GM23338 (cell line): ENCODE results near the gene KCTD7. TPM values are rescaled to one million over a fixed set of nuclear protein-coding genes. Genes with fewer than 3 reads are reported as not detected.
"Not testable (repeated sequence)": the region's sequence is repeated elsewhere in the genome, so short reads cannot be mapped to it uniquely, and the experiment has no call there.

Experiments
- ATAC-seq: fragments of 200-7000 bp; cut with Tn5 transposase; 3 replicates; pipeline ENCODE4 v1.9.1; 2020
- DNase-seq: peaks from one replicate; pipeline ENCODE4 v3.0.0-alpha.2; 2015; ENCODE audit warnings: low spot score
- H2AFZ ChIP-seq: fragments of 200-600 bp; sonication (generic); 2 replicates; pipeline ENCODE4 v1.8.0; 2016; ENCODE audit warnings: antibody characterized with exemption, mild to moderate bottlenecking, moderate library complexity
- H3F3A ChIP-seq: fragments of 200-600 bp; sonication (generic); replicated peaks from 2 replicates; pipeline ENCODE4 v1.8.0; 2017; ENCODE audit warnings: antibody characterized with exemption, mixed run types, low read depth
- H3K27ac ChIP-seq: fragments of 200-600 bp; sonication (generic); 2 replicates; pipeline ENCODE4 v1.6.1; 2016; ENCODE audit warnings: low read depth
- H3K27me3 ChIP-seq: fragments of 200-600 bp; sonication (generic); 2 replicates; pipeline ENCODE4 v1.8.0; 2016; ENCODE audit warnings: mild to moderate bottlenecking, mixed run types, moderate library complexity; ENCODE audit not compliant: insufficient read depth
- H3K36me3 ChIP-seq: fragments of 200-600 bp; sonication (generic); 2 replicates; pipeline ENCODE4 v1.8.0; 2016; ENCODE audit warnings: mild to moderate bottlenecking; ENCODE audit not compliant: insufficient read depth
- H3K4me1 ChIP-seq: fragments of 200-600 bp; sonication (generic); 2 replicates; pipeline ENCODE4 v1.8.0; 2016; ENCODE audit warnings: mild to moderate bottlenecking, moderate library complexity; ENCODE audit not compliant: insufficient read depth
- H3K4me2 ChIP-seq: fragments of 200-600 bp; sonication (generic); 2 replicates; pipeline ENCODE4 v1.7.1; 2017; ENCODE audit warnings: mixed run types
- H3K4me3 ChIP-seq: fragments of 200-600 bp; sonication (generic); 2 replicates; pipeline ENCODE4 v1.6.1; 2016; ENCODE audit warnings: mixed run types
- H3K79me2 ChIP-seq: fragments of 200-600 bp; sonication (generic); replicated peaks from 2 replicates; pipeline ENCODE4 v1.8.0; 2017; ENCODE audit warnings: mild to moderate bottlenecking; ENCODE audit not compliant: insufficient read depth
- H3K9me2 ChIP-seq: fragments of 200-600 bp; sonication (generic); 2 replicates; pipeline ENCODE4 v1.8.0; 2017; ENCODE audit not compliant: insufficient read depth
- H4K20me1 ChIP-seq: fragments of 200-600 bp; sonication (generic); replicated peaks from 2 replicates; pipeline ENCODE4 v1.8.0; 2017; ENCODE audit warnings: mild to moderate bottlenecking; ENCODE audit not compliant: insufficient read depth
- H3K27ac Mint-ChIP-seq: 2 replicates; pipeline ENCODE4 v1.8.0; 2020; ENCODE audit warnings: inconsistent platforms, mild to moderate bottlenecking, moderate library complexity, mixed read lengths
- H3K27me3 Mint-ChIP-seq: 3 replicates; pipeline ENCODE4 v1.8.0; 2022; ENCODE audit warnings: low read depth, mild to moderate bottlenecking, moderate library complexity, mixed read lengths, inconsistent platforms; ENCODE audit not compliant: insufficient read depth, poor library complexity
- H3K36me3 Mint-ChIP-seq: 3 replicates; pipeline ENCODE4 v1.8.0; 2021; ENCODE audit warnings: low read depth, mild to moderate bottlenecking, inconsistent platforms, moderate library complexity, mixed read lengths
- H3K4me1 Mint-ChIP-seq: 3 replicates; pipeline ENCODE4 v1.8.0; 2020; ENCODE audit warnings: mild to moderate bottlenecking, inconsistent platforms, mixed read lengths
- H3K4me3 Mint-ChIP-seq: 3 replicates; pipeline ENCODE4 v1.8.0; 2021; ENCODE audit warnings: moderate library complexity, mild to moderate bottlenecking, inconsistent platforms, mixed read lengths
- H3K9me3 Mint-ChIP-seq: 3 replicates; pipeline ENCODE4 v1.8.0; 2020; ENCODE audit warnings: moderate library complexity, mild to moderate bottlenecking, inconsistent platforms, mixed read lengths
- CREB1 ChIP-seq: fragments of 250-450 bp; sonication (Bioruptor Pico); IDR thresholded peaks from 2 replicates; pipeline ENCODE4 v1.5.0; 2020; ENCODE audit warnings: low read depth, mild to moderate bottlenecking, moderate library complexity
- CTCF ChIP-seq, 2 experiments: fragments of 200-600 bp in 1 of 2; sonication (generic) in 1 of 2; conservative IDR thresholded peaks; 2 replicates each; pipeline versions ENCODE4 v1.5.1 to v1.6.1; 2016 to 2017; ENCODE audit warnings: antibody characterized with exemption in 2 of 2, low read depth in 2 of 2, mild to moderate bottlenecking in 2 of 2, moderate library complexity in 1 of 2
- ETS1 ChIP-seq: IDR thresholded peaks from 2 replicates; pipeline ENCODE4 v1.6.1; 2016; ENCODE audit warnings: antibody characterized with exemption
- EZH2 ChIP-seq: fragments of 200-600 bp; sonication (generic); IDR thresholded peaks from one replicate; pipeline ENCODE4 v1.8.0; 2017; ENCODE audit warnings: antibody characterized with exemption, mild to moderate bottlenecking, low read depth; ENCODE audit not compliant: unreplicated experiment
- NANOG ChIP-seq: IDR thresholded peaks from 2 replicates; pipeline ENCODE4 v1.6.1; 2016; ENCODE audit warnings: antibody characterized with exemption, borderline replicate concordance
- POLR2AphosphoS5 ChIP-seq: IDR thresholded peaks from 2 replicates; pipeline ENCODE4 v1.6.1; 2016; ENCODE audit warnings: antibody characterized with exemption, low read depth
- REST ChIP-seq: IDR thresholded peaks from one replicate; pipeline ENCODE4 v1.6.1; 2018; ENCODE audit warnings: antibody characterized with exemption; ENCODE audit not compliant: unreplicated experiment
- ZNF462 ChIP-seq: fragments of 250-450 bp; sonication (Bioruptor Pico); IDR thresholded peaks from 2 replicates; pipeline ENCODE4 v1.5.0; 2020; ENCODE audit warnings: mild to moderate bottlenecking, moderate library complexity
- polyA plus RNA-seq: library from polyadenylated mRNA; unstranded; fragments of >200 nt; fragmentation: Nextera tagmentation; extraction: Ambion mirVana; gene quantifications from 2 replicates; pipeline ENCODE4 v1.2.1, GENCODE V29; 2016
- total RNA-seq: library from RNA; depleted of rRNA; stranded (reverse); fragments of >200 nt; shearing (Covaris generic); gene quantifications from 2 replicates; pipeline ENCODE4 v1.2.3, GENCODE V29; 2014

The KCTD7 gene
- total and polyA plus RNA-seq, 2 experiments from 2014 or later: 3.7 to 21.0 TPM

GRCh38 chr7:66683094-66683769, 54.6 kb downstream of the KCTD7 start:
- H2AFZ ChIP-seq, H3K36me3 Mint-ChIP-seq, H3K27ac ChIP-seq, H3K27ac Mint-ChIP-seq, ATAC-seq, H3K9me3 Mint-ChIP-seq, H3K9me2 ChIP-seq, DNase-seq, H3K4me1 ChIP-seq, H3K36me3 ChIP-seq, H3K4me1 Mint-ChIP-seq, H3F3A ChIP-seq, H3K27me3 ChIP-seq, H4K20me1 ChIP-seq: not testable (repeated sequence)
- Histone ChIP-seq H3K4me3 (peak overlapping the region; percentile 82), H3K79me2 (peaks cover 17% of the 10 kb centered on the region), H3K4me2 (peak overlapping the region; percentile 87)
- Mint-ChIP-seq H3K27me3 (peaks cover 11% of the 10 kb centered on the region), H3K4me3 (peak overlapping the region; percentile 91)

GRCh38 chr7:66683770-66684123, 55.1 kb downstream of the KCTD7 start:
- Mint-ChIP-seq H3K27ac (no peak overlapping the region), H3K9me3 (no peaks in the 10 kb centered on the region; the same call in 1 of the 3 replicates), H3K27me3 (peaks cover 11% of the 10 kb centered on the region), H3K36me3 (no peaks in the 10 kb centered on the region), H3K4me1 (peaks cover 6% of the 10 kb centered on the region; the same call in 2 of the 3 replicates), H3K4me3 (peak overlapping the region; percentile 38; the same call in 2 of the 3 replicates)
- H3K4me3 ChIP-seq: no peak overlapping the region
- peaks cover 17% of the 10 kb centered on the region for H3K79me2 ChIP-seq
- H3K36me3 ChIP-seq: no peaks in the 10 kb centered on the region
- H3K4me2 ChIP-seq: no peak overlapping the region
- no peaks in the 10 kb centered on the region for H3K9me2 ChIP-seq
- peaks cover 6% of the 10 kb centered on the region; the same call in 1 of the 2 replicates for H3K27me3 ChIP-seq
- H3F3A ChIP-seq: 0 out of 2 replicates have a peak, but pooled peaks cover 3% of the 10 kb centered on the region
- peaks cover 3% of the 10 kb centered on the region; the same call in 1 of the 2 replicates for H4K20me1 ChIP-seq
- no peak overlapping the region for H3K27ac ChIP-seq
- ATAC-seq (no peak), DNase-seq (no peak)
- H2AFZ ChIP-seq: no peak overlapping the region
- no peaks in the 10 kb centered on the region for H3K4me1 ChIP-seq
- TF ChIP-seq CTCF (conservative IDR thresholded peaks at IDR 0.05; ENCODE audit: low read depth in 2 of 2) (no peak), ETS1 (no peak), ZNF462 (CRISPR knock-in tag) (no peak), REST (no peak), POLR2AphosphoS5 (no peak), CREB1 (CRISPR knock-in tag) (no peak), EZH2 (no peak), NANOG (no peak)
